Vein endothelial cell (primary cell): Measurements from ENCODE around the gene OR5L1. TPM values are rescaled to one million over a fixed set of nuclear protein-coding genes. Genes with fewer than 3 reads are reported as not detected.

Experiments used
- total RNA-seq: library from RNA; depleted of rRNA; stranded (reverse); fragments of >200 nt; gene quantifications from 2 replicates; pipeline ENCODE4 v1.2.3, GENCODE V29; 2012

The OR5L1 gene
- not detected in 2 replicates for total RNA-seq

DNA sequence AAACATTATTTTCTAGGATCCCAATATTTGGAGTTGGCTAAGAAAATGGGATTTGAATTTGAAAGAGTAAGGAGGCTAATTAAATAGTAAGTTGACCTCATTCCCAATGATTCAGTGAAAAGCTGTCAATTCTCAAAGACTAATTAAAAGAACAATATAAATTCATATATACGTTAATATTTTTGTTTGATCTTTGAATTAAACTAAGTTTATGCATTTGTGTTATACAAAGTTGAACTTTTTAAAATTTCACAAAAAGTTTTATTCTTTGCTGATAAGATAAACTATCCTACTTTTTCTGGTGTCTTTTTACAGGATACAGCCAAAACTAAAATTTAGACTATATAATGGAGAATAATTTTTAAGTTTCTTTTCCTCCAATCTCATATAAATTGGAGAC, at the start of gene OR5L1:
Gene OR5L1 (plus strand): TSS at position 301 of the 400 bp plus-strand sequence. CDS start 100 bp downstream, outside the sequence.

GRCh38 chr11:55773138-55773537, 38.0 kb upstream of the OR5L1 start, which contains the start of gene OR5D13:
Gene OR5D13, plus strand, starts transcription at chr11:55773438. Its CDS starts 0 bp downstream, at chr11:55773438.

DNA sequence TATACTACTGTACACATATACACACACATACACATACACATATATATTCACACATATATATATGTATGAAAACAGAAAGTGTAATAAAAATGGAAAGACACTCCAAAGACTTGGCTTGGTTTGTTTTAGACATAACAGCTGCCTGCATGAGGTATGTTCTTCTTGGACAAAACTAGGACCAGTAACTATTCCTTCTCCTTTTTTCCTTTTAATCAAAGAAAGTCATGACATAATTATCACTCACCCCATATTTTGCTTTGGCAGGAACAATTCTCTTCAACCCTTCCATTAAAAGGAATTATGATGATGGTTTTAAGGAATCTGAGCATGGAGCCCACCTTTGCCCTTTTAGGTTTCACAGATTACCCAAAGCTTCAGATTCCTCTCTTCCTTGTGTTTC, 15.9 kb upstream of the OR5L1 start, which contains the start of gene OR5D14:
Gene OR5D14 (plus strand): TSS at position 301 of the 400 bp plus-strand sequence. CDS start 0 bp downstream, at position 301.

GRCh38 chr11:55819330-55819729, 8.2 kb downstream of the OR5L1 start, which contains the start of gene OR5D18:
Gene OR5D18, plus strand, starts transcription at chr11:55819630. Its CDS starts 0 bp downstream, at chr11:55819630.

DNA sequence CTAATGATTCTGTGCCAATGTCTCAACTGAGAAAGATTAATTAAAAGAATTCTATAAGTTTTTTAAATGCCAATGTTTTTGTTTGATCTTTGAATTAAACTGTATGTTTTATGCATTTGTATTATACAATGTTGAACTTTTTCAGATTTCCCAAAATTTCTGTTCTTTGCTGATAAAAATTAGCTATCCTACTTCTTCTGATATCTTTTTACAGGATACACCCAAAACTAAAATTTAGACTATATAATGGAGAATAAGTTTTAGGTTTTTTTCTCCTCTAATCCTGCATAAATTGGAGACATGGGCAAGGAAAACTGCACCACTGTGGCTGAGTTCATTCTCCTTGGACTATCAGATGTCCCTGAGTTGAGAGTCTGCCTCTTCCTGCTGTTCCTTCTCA, 15.8 kb downstream of the OR5L1 start, which contains the start of gene OR5L2:
Gene OR5L2 (plus strand): TSS at position 301 of the 400 bp plus-strand sequence. CDS start 0 bp downstream, at position 301.

GRCh38 chr11:55838452-55838851, 27.3 kb downstream of the OR5L1 start, which contains the start of gene OR5D16:
Gene OR5D16, plus strand, starts transcription at chr11:55838752. Its CDS starts 0 bp downstream, at chr11:55838752.

Other genes with a start within 250 kb of the OR5L1 start
- gene OR4C16, start 239.2 kb upstream of the OR5L1 start, total RNA-seq: not detected in 2 replicates
- gene OR4C11, start 203.7 kb upstream of the OR5L1 start, total RNA-seq: not detected in 2 replicates
- not detected in 2 replicates for gene OR4P4, start 176.3 kb upstream of the OR5L1 start, total RNA-seq
- not detected in 2 replicates for gene OR4S2, start 163.0 kb upstream of the OR5L1 start, total RNA-seq
- gene OR4C6, start 149.2 kb upstream of the OR5L1 start, total RNA-seq: not detected in 2 replicates
- not detected in 2 replicates for gene OR5D13, start 37.9 kb upstream of the OR5L1 start, total RNA-seq
- gene OR5D14, start 15.8 kb upstream of the OR5L1 start, total RNA-seq: not detected in 2 replicates
- not detected in 2 replicates for gene OR5D18, start 8.3 kb downstream of the OR5L1 start, total RNA-seq
- gene OR5L2, start 15.9 kb downstream of the OR5L1 start, total RNA-seq: not detected in 2 replicates
- not detected in 2 replicates for gene OR5D16, start 27.4 kb downstream of the OR5L1 start, total RNA-seq
- gene TRIM51, start 71.9 kb downstream of the OR5L1 start, total RNA-seq: not detected in 2 replicates
- gene OR5W2, start 103.2 kb downstream of the OR5L1 start, total RNA-seq: not detected in 2 replicates
- gene OR5I1, start 125.0 kb downstream of the OR5L1 start, total RNA-seq: not detected in 2 replicates
- not detected in 2 replicates for gene OR10AG1, start 158.6 kb downstream of the OR5L1 start, total RNA-seq
- gene OR5F1, start 183.3 kb downstream of the OR5L1 start, total RNA-seq: not detected in 2 replicates
- not detected in 2 replicates for gene OR5AS1, start 216.3 kb downstream of the OR5L1 start, total RNA-seq